GM19455 (cell line): ENCODE results near the gene ATP6V1A.
A peak's percentile ranks its signal among the peaks of the same experiment; 100 is the strongest.
"Not testable (repeated sequence)": the region's sequence is repeated elsewhere in the genome, so short reads cannot be mapped to it uniquely, and the experiment has no call there.

Source experiments
- ATAC-seq: cut with Tn5 transposase; IDR thresholded peaks from one replicate; pipeline ENCODE4 v1.9.1; 2021; ENCODE audit not compliant: unreplicated experiment

The ATP6V1A gene

GRCh38 chr3:113812854-113813253, 66.0 kb downstream of the ATP6V1A start:
- ATAC-seq = no peak

- no peak for ATAC-seq
Measured at GRCh38 chr3:113819866-113820265, 73.0 kb downstream of the ATP6V1A start.

DNA sequence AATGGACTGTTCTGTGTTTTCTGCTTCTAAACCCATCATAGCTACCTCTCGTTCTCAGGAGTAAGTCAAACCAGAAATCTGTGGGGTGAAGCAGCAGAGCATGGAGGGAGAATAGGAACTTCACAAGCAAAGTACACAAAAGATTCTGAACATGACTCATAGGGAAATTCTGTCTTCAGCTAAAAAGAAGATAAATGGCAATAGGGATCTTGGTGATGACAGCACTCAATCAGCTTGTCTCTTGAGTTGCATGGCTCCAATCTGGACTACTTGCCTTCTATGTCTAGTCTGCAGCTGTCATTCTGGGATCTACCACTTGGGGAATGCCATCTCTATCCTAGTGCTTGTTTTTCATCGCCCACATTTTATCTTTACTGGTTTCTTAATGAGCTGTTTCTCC, 78.3 kb downstream of the ATP6V1A start:
- ATAC-seq = peak; percentile 53

GRCh38 chr3:113828600-113828999, 81.8 kb downstream of the ATP6V1A start:
- peak; percentile 28 for ATAC-seq

- ATAC-seq = peak; percentile 29
Measured at GRCh38 chr3:113829576-113830354, 82.9 kb downstream of the ATP6V1A start.

DNA sequence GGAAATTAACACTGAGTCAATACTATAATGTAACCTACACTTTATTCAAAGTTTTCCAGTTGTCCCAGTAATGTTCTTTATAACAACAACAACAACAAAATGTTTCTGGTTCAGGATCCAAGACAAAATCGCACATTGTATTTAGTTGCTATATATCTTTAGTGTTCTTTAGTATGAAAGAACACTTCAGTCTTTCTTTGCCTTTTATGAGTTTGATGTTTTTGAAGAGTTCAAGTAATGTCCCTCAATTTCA, 84.2 kb downstream of the ATP6V1A start:
- ATAC-seq = no peak

DNA sequence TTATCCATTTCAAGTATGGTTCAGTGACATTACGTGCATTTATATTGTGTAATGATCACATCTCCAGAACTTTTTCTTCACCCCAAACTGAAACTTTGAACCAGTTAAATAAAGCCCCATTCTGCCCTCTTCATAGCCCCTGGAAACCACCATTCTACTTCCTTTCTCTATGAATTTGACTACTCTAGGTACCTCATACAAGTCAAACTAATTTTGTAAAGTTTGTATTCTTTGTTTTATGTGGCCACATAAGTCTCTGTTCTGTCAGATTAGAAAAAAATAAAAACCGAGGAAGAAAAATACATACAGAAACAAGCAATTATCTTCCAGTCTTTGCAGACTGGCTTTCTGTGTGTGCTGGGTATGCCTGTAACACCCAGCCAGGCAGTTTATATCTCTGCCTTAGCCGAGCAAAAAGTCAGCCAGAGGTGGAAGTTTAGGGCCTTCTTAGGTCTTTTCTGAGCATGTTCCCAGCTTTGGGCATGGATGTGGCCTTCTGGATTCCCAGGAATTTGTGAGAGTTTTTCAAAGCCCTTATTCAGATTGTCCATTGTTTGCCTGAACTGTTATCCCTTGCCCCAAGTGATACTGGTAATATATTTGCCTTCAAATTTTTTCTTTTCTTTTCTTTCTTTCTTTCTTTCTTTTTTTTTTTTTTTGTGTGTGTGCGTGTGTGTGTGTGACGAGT, 85.8 kb downstream of the ATP6V1A start:
- peak; percentile 43 for ATAC-seq

- no peak for ATAC-seq
Measured at GRCh38 chr3:113834983-113835382, 88.1 kb downstream of the ATP6V1A start.

- peak; percentile 86 for ATAC-seq
Measured at GRCh38 chr3:113838631-113839209, 91.9 kb downstream of the ATP6V1A start, which contains the start of gene GRAMD1C. GRAMD1C (plus strand) TSS chr3:113838788; CDS start chr3:113838910, 122 bp downstream.

GRCh38 chr3:113839551-113839950, 92.7 kb downstream of the ATP6V1A start:
- ATAC-seq = no peak

DNA sequence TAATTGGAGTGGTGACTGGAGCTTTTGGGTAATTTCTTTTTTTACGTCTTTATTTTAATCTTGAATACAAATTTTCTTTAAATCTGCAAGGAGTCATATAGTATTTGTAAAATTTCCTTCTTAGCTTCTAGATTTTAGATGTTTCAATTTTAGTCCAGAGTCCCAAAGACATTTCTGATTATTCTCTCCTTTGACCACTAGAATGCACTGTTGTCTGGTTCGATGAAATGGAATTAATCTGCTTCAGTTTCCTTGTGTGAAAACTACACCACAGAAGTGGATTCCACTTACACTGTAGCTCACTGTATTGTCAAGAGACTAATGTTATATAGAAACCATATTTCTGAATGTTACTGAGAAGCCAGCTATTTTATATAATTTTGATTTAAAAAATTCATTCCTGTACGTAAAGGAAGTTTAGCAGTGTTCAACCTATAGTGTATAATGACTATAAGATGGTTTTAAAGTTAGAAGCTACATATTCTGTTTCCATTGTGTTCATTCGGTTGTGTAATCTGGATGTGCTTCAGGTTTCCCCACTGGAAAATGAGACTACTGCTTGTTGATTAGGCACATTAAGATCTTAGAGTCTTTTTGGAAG, 97.9 kb downstream of the ATP6V1A start:
- no peak for ATAC-seq

DNA sequence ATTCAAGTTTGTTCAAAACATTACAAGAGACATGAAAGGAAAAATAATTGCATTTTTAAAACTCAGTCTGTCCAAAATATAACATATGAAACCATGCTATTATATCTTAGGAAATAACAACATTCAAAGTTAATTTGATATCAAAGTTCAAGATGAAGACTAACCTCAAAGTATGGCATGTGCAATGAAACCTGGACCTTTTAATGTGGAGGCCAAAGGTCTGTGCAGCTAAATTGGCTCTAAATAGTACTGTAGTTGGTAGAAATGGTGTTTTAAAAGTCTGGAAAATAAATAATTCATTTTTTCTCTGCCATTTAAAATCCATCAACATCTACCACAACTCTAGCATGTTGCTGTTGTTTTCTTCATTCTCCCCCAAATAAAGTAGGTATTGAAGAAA, 100.4 kb downstream of the ATP6V1A start:
- ATAC-seq = no peak

GRCh38 chr3:113847664-113848461, 101.0 kb downstream of the ATP6V1A start:
- ATAC-seq = no peak

GRCh38 chr3:113849071-113849470, 102.2 kb downstream of the ATP6V1A start:
- not testable (repeated sequence) for ATAC-seq

- not testable (repeated sequence) for ATAC-seq
Measured at GRCh38 chr3:113849841-113850240, 103.0 kb downstream of the ATP6V1A start.

DNA sequence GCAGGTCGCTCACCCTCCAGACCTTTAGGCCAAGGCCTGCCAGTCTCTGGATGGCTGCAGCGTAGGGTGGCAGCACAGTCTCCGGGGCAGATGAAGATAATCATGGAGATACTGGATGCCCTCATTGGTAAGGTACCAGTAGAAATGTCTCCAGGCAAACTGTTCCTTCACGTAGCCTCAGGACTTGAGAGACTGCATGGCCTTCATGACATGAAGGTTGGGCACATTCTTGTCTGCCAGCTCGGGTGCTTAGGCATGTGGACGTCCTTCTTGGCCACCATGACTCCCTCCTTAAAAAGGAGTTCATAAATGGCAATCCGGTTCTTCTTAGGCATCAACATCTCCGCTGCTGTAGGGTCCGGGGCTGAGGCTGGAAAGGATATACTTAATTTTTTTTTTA, 103.6 kb downstream of the ATP6V1A start:
- not testable (repeated sequence) for ATAC-seq

GRCh38 chr3:113852506-113852905, 105.7 kb downstream of the ATP6V1A start:
- no peak for ATAC-seq
